COLO829 (cell line): ENCODE measurements around the gene ADAM33.

Experiments
- DNase-seq: peaks from one replicate; pipeline ENCODE4 v3.0.0; 2012; ENCODE audit warnings: low spot score

The ADAM33 gene

DNA sequence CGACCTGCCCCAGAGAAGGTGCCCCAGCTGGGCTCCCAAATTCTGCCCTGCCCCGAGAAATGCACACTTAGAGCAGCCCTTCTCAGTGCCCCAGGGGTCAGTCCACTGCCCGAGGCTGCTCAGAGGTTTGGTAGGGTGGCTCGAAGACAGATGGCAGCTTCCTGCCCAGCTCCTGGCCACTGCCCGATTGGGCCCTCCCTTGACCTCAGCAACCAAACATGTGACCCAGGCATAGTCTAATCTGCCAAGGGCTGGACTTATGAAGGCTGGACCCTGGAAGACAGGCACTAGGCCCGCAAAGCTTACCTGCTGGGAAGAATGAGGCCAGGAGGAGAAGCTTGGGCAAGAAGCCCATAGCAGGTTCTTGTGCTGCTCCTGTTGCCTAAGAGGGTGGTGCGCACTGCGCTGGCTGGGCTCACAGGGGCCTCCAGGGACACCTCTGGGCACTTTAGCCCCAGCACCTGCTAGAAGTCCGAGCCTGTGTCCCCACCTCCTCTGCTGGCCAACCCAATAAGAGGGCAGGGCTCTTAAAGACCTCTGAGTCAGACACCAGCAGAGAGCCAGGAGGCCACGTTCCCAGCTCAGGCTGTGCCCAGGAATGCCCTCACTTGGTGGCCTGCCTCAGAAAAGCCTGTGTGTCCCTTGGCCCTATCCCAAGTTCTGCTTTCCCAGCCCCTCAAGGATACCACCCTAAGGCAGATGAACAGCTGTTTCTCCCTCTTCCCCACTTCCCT lies 25.1 kb upstream of the ADAM33 start:
- no peak for DNase-seq

DNA sequence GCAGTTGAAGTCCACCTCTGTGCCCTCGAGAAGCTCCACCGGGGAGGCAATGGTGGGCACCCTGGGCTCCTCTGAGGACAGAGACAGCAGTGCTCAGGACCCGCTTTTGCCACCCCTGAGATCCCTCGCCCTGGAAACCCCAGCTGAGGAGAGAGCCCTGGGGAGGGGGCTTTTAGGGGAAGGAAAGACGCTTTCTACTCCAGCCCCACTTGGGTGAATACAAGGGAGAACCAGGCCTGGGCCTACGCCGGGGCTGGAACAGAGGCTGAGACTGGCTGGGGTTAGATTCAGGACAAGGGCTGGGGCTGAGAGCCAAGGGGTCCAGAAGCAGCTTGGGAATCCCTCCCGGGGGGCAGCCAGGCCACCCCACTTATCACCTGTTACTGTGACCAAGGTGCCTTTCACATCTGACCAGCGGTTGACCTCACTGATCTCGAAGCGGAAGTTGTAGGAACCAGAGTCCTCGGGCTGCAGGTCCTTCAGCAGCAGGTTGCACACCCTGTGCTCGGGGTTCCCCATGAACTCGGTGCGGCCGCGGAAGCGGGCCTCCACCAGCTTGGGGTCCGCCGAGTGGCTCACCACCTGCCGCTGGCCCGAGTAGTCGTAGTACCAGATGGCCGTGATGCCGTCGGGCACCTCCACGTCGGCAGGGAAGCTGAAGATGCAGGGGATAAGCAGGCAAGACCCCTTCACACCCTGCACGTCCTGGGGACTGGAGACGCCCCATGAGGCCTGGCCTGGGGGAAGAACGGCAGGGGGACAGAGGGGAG lies 24.3 kb upstream of the ADAM33 start:
- no peak for DNase-seq

- no peak for DNase-seq
These were observed 23.7 kb upstream of the ADAM33 start for GRCh38 chr20:3705491-3705969.

GRCh38 chr20:3704087-3704486 lies 22.3 kb upstream of the ADAM33 start:
- DNase-seq: no peak

GRCh38 chr20:3702611-3703391 lies 21.0 kb upstream of the ADAM33 start:
- DNase-seq: no peak

DNA sequence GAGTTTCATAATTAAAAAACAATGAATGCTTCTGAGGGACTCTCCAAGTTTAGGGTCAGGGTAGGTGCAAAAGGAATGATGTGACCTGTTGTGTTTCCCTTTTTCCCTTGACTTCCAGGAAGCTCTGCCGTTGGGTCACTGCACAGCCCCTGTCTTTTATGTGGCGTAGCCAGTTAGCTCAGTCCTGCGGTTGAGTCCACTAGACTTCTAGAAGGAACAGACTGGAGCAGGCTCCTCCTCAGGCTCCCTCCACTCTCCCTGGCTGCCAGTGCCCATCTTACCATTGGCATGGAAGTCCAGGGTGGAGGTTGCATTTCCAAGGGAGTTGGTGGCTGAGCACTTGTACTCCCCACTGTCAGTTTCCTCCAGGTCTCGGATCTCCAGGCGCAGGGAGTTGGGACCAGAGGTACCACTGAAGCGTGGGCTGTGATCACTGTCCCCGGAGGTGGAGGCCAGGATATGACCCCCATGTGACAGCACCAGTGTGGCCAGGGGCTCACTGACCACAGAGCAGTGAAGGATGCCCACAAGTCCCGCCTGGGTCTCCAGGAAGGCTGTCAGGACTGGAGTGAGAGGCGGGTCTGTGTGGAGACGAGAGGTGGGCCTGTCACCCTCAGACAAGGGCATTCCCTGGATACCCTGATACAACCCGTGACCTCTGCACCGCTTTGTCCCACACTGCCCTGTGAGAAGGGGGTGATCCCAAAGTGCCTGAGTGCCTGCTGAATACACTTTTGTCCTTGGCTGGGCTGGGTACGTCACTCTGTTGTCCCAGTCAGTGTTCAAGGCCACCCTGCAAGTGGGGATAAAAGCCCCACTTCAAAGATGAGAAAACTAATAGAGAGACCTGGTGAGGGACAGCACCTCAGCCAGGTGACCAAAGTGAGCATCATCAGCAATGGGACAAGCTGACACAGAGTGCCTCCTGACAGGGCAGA lies 19.5 kb upstream of the ADAM33 start:
- no peak for DNase-seq

DNA sequence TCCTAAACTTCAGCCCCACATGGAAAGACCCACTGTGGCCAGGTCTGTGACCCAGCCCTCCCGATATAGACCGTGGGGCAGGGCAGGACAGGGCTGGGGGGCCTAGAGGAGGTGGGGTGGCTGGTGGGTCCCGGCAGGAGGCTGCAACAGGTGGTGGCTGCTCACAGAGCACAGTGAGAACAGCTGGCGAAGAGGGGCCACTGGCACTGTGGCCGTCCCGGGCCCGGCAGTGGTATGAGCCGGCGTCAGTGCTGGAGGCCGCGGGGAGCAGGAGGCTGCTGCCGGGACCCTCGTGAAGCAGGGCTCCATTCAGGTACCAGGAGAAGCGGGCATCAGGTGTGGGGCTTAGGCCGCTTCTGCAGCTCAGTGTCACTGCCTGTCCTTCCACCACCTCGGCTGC lies 17.2 kb upstream of the ADAM33 start:
- DNase-seq: no peak

DNA sequence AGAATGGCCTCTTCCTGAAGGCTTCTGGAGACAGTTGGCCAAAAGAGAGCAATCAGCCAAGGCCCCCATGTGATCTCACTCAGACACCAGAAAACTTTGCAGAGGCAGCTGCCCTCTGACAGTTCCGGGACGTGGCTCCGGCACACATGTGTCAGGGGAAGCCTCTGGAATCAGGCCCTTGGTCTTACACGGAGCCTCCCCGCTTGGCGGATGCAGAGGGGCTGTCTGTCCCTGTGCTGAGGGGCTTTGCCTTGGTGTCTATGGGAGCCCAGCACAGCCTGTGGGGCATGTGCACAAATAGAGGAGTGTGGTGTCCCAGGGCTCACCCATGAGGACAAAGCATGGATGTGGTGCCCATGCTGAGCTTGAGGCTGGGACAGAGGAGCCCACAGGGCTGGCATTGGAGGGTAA lies 16.8 kb upstream of the ADAM33 start:
- no peak for DNase-seq

DNA sequence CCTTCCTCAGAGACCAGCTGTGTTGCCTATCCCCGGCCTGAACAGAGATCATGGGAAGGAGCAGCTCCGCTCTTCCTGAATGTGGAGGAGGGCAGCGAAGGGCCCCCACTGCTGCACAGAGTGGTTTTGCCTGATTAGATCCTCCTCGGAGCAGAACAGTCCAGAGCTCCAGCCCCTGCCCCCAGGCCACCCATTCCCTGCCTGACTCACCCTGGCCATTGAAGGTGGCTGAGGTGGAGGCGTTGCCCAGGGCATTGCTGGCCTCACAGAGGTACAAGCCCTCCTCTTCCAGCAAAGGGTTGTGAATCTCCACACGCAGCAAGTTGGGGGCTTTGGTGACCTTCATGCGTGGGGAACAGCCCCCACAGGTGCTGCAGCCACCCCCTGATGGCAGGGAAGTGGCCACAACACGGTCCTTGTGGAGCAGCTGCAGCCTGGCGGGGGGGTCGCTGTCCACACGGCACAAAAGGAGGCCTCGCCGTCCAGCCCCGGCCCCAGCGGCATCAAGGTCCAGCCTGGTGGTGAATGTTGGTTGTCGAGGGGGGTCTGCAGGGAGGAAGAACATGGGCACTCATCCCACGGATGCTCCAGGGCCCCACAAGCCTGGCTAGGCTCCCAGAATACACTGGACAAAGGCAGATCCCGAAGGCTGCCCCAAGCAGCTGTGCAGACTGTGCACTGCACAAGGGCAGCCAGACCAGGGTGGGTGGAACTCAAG lies 15.9 kb upstream of the ADAM33 start:
- DNase-seq: no peak

DNA sequence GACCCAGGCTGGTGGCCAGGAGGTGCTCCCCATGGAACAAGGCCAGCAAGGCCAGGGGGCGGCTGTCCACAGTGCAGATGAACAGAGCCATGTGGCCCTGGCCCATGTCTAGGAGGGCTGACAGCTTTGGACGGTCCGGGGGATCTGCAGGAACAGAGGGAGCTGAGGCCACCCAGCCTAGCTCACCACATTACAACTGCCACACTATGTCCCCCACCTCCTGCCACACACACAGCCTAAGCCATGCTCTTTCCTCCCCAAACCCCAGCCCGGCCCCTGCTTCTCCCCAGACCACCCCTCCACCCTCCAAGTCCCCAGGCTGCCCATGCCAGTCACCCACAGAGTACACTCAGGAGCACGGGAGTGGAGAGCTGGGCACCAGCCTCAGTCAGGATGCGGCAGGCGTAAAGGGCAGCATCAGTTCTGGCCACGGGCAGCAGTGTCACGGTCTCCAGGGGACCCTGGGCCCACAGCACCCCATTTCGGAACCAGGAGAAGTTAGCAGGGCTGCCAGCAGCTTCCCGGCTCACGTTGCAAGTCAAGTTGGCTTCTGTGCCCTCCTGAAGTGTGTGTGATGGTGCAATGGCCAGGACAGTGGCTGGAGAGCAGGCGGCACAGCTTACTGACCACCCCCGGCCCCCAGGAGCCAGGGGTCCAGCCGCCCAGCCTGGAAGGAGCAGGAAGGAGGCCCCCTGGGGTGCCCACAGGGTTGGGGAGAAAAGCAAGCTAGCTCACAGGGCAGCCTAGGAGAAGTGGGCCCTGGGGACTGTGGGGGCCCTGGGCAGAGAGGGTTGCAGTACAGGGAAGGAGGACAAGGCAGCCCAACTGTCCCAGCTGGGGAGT lies 15.2 kb upstream of the ADAM33 start:
- no peak for DNase-seq

GRCh38 chr20:3696200-3696599 lies 14.4 kb upstream of the ADAM33 start:
- no peak for DNase-seq

DNA sequence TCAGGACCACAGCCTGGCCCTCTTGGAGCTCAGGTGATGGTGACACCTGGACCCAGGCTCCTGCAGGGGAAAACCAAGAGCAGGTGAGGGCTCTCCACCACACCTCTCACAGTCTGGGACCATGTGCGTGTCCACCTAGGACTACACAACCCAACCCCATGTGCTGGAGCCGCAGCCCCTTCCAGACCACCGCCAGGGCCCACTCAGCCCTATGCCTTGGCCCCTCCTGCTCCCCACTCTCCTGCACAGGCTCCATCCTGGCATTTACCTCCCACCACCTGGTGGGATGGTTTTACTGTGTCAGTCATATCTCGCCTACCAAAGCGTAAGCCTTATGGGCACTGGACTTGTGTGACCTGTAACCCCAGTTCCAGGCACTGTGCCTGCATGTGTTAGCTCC lies 13.1 kb upstream of the ADAM33 start:
- DNase-seq: no peak

DNA sequence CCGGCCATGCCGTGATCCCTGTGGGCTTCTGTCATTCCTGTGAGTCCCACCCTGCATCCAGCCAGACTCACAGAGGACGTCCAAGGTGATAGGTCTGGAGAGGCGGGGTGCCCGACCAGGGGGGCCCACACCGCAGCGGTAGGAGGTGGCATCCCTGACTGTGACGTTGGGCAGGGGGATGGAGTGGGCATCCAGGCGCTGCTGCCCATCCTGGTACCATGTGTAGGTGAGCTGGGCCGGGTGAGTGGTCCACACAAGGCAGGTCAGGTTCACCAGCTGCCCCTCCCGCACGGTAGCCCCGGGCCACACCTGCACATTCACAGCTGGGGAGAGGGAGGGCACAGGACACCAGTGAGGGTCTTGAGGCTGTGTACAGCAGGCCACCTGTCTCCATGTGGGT lies 11.6 kb upstream of the ADAM33 start:
- no peak for DNase-seq

GRCh38 chr20:3692706-3693294 lies 11.0 kb upstream of the ADAM33 start:
- no peak for DNase-seq

DNA sequence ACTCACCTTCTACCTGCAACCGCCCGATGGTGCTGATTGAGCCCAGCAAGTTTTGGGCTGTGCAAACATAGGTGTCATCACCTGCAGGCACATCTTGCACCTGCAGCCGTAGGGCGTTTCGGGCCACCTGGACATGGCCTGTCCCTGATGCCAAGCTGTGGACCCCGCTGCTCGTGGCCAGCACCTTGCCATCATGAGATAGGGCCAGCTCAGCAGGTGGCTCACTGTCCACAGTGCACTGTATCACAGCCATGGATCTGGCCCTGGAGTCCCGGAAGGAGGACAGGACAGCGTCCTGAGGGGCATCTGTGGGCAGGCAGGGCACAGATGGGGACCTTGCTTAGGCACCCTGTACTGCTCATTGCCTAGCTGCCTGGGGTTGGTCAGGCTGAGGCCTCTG lies 10.1 kb upstream of the ADAM33 start:
- no peak for DNase-seq

DNA sequence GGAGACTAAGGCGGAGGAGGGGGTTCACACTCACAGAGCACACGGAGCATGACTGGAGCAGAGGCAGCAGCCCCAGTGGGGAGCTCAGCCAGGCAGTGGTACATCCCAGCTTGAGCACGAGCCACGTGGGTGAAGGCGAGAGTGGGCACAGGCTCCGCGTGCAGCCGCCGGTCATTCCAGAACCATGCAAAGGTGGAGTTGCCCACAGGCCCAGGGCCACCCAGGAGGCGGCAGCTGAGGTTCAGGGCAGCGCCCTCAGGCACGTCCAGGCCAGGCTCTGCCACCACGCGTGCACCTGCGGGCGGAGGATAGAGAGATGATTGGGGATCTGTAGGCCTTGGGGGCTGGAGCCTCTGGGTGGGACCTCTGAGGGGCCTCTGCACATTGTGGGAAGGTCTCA lies 9.5 kb upstream of the ADAM33 start:
- DNase-seq: no peak

GRCh38 chr20:3690413-3690812 lies 8.6 kb upstream of the ADAM33 start:
- no peak for DNase-seq

- no peak for DNase-seq
These were observed 8.2 kb upstream of the ADAM33 start for GRCh38 chr20:3689978-3690377.

- DNase-seq: peak; percentile 58
These were observed 5.8 kb upstream of the ADAM33 start for GRCh38 chr20:3687655-3688054.

GRCh38 chr20:3686867-3687321 lies 5.1 kb upstream of the ADAM33 start:
- no peak for DNase-seq
